ENCODE measurements around the gene CNTN4. TPM values are rescaled to one million over a fixed set of nuclear protein-coding genes. Genes with fewer than 3 reads are reported as not detected.

The CNTN4 gene
- total RNA-seq, 1 experiment from 2014 or later = not detected

DNA sequence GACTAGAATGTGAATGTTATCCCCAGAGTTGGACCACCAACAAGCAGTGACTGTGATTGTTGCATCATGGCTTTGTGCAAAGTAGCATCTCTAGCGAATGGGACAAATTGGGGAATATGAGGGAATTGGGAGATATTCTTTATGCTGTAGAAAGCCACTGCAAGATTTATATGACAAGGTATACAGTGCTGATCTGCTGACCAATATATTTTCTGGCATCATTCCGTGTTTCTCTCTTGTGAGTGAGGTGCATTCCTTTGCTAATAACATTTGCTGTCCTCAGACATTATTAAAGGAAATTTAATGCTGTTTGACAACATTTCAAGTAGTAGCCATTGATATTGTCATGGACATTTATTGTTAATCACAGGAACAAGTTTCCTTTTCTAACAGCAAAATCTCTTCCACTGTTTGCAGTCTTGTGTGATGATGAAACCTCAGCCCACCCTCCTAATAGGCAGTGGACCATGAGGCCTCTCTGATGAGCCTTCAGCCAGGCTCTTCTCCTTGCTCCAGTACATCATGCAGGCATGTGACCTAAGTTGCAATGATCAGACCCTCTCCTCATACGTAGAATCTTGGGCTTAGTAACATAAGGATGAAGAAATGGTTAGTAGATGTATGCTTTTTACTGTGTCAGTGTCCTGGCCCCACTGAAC lies 16.1 kb downstream of the CNTN4 start (continued):
- TF ChIP-seq ZNF425 (CRISPR knock-in tag; conservative IDR thresholded peaks at IDR 0.05) (no peak), NR1H2 (CRISPR knock-in tag; IDR thresholded peaks at IDR 0.05) (no peak)

GRCh38 chr3:2130726-2131125 lies 32.1 kb downstream of the CNTN4 start:
- Mint-ChIP-seq H3K4me1 (no peaks in the 10 kb centered on the region), H3K36me3 (peaks cover 74% of the 10 kb centered on the region), H3K9me3 (peaks cover 87% of the 10 kb centered on the region), H3K27me3 (ENCODE audit: low read depth) (peaks cover 3% of the 10 kb centered on the region; the same call in 1 of the 2 replicates), H3K4me3 (no peak overlapping the region), H3K27ac (no peak overlapping the region)
- CTCF ChIA-PET = no interaction called here
- no peak for ATAC-seq
- POLR2A ChIA-PET = no interaction called here
- DNase-seq (ENCODE audit: low spot score) = no peak
- no peak for TF ChIP-seq EMX1 (CRISPR knock-in tag; IDR thresholded peaks at IDR 0.05)
- TF ChIP-seq ZNF281 (CRISPR knock-in tag; IDR thresholded peaks at IDR 0.05) = no peak
- no peak for TF ChIP-seq TEAD4 (CRISPR knock-in tag; IDR thresholded peaks at IDR 0.05)
- TF ChIP-seq, protein P1, sequence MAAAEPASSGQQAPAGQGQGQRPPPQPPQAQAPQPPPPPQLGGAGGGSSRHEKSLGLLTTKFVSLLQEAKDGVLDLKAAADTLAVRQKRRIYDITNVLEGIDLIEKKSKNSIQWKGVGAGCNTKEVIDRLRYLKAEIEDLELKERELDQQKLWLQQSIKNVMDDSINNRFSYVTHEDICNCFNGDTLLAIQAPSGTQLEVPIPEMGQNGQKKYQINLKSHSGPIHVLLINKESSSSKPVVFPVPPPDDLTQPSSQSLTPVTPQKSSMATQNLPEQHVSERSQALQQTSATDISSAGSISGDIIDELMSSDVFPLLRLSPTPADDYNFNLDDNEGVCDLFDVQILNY (CRISPR knock-in tag; IDR thresholded peaks at IDR 0.05) = no peak
- TF ChIP-seq TCF7 (CRISPR knock-in tag; IDR thresholded peaks at IDR 0.05; ENCODE audit: low read depth) = no peak
- TF ChIP-seq ZNF416 (CRISPR knock-in tag; IDR thresholded peaks at IDR 0.05) = no peak
- TF ChIP-seq MLX (CRISPR knock-in tag; IDR thresholded peaks at IDR 0.05) = no peak
- no peak for TF ChIP-seq RELA (CRISPR knock-in tag; IDR thresholded peaks at IDR 0.05; ENCODE audit: borderline replicate concordance)
- TF ChIP-seq, protein P2, sequence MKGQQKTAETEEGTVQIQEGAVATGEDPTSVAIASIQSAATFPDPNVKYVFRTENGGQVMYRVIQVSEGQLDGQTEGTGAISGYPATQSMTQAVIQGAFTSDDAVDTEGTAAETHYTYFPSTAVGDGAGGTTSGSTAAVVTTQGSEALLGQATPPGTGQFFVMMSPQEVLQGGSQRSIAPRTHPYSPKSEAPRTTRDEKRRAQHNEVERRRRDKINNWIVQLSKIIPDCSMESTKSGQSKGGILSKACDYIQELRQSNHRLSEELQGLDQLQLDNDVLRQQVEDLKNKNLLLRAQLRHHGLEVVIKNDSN (CRISPR knock-in tag; IDR thresholded peaks at IDR 0.05) = no peak
- TF ChIP-seq, protein P3, sequence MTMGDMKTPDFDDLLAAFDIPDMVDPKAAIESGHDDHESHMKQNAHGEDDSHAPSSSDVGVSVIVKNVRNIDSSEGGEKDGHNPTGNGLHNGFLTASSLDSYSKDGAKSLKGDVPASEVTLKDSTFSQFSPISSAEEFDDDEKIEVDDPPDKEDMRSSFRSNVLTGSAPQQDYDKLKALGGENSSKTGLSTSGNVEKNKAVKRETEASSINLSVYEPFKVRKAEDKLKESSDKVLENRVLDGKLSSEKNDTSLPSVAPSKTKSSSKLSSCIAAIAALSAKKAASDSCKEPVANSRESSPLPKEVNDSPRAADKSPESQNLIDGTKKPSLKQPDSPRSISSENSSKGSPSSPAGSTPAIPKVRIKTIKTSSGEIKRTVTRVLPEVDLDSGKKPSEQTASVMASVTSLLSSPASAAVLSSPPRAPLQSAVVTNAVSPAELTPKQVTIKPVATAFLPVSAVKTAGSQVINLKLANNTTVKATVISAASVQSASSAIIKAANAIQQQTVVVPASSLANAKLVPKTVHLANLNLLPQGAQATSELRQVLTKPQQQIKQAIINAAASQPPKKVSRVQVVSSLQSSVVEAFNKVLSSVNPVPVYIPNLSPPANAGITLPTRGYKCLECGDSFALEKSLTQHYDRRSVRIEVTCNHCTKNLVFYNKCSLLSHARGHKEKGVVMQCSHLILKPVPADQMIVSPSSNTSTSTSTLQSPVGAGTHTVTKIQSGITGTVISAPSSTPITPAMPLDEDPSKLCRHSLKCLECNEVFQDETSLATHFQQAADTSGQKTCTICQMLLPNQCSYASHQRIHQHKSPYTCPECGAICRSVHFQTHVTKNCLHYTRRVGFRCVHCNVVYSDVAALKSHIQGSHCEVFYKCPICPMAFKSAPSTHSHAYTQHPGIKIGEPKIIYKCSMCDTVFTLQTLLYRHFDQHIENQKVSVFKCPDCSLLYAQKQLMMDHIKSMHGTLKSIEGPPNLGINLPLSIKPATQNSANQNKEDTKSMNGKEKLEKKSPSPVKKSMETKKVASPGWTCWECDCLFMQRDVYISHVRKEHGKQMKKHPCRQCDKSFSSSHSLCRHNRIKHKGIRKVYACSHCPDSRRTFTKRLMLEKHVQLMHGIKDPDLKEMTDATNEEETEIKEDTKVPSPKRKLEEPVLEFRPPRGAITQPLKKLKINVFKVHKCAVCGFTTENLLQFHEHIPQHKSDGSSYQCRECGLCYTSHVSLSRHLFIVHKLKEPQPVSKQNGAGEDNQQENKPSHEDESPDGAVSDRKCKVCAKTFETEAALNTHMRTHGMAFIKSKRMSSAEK (CRISPR knock-in tag; IDR thresholded peaks at IDR 0.05; ENCODE audit: borderline replicate concordance) = no peak
- TF ChIP-seq HMGXB4 (CRISPR knock-in tag; IDR thresholded peaks at IDR 0.05) = no peak
- TF ChIP-seq, protein P4, sequence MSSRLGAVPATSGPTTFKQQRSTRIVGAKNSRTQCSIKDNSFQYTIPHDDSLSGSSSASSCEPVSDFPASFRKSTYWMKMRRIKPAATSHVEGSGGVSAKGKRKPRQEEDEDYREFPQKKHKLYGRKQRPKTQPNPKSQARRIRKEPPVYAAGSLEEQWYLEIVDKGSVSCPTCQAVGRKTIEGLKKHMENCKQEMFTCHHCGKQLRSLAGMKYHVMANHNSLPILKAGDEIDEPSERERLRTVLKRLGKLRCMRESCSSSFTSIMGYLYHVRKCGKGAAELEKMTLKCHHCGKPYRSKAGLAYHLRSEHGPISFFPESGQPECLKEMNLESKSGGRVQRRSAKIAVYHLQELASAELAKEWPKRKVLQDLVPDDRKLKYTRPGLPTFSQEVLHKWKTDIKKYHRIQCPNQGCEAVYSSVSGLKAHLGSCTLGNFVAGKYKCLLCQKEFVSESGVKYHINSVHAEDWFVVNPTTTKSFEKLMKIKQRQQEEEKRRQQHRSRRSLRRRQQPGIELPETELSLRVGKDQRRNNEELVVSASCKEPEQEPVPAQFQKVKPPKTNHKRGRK (CRISPR knock-in tag; IDR thresholded peaks at IDR 0.05; ENCODE audit: borderline replicate concordance) = no peak
